Hepatocyte (in vitro differentiated cells): ENCODE measurements around the gene CDH4. TPM values are rescaled to one million over a fixed set of nuclear protein-coding genes. Genes with fewer than 3 reads are reported as not detected.

Experiments
- DNase-seq: peaks from one replicate; pipeline ENCODE4 v3.0.0-alpha.2; 2016; ENCODE audit warnings: low spot score
- H2AFZ ChIP-seq: fragments of 200-600 bp; sonication (generic); 2 replicates; pipeline ENCODE4 v1.6.0; 2016; ENCODE audit warnings: antibody characterized with exemption, mild to moderate bottlenecking
- H3K27ac ChIP-seq: fragments of 200-600 bp; sonication (generic); 2 replicates; pipeline ENCODE4 v1.5.1; 2016; ENCODE audit warnings: mild to moderate bottlenecking
- H3K27me3 ChIP-seq: fragments of 200-600 bp; sonication (generic); 2 replicates; pipeline ENCODE4 v1.6.1; 2016
- H3K36me3 ChIP-seq: fragments of 200-600 bp; sonication (generic); replicated peaks from 2 replicates; pipeline ENCODE4 v1.5.1; 2016; ENCODE audit warnings: low read depth; ENCODE audit not compliant: insufficient read depth
- H3K4me1 ChIP-seq: fragments of 200-600 bp; sonication (generic); 2 replicates; pipeline ENCODE4 v1.5.1; 2016; ENCODE audit warnings: mild to moderate bottlenecking, moderate library complexity; ENCODE audit not compliant: insufficient read depth
- H3K4me2 ChIP-seq: fragments of 200-600 bp; sonication (generic); 2 replicates; pipeline ENCODE4 v1.6.0; 2016
- H3K4me3 ChIP-seq: fragments of 200-600 bp; sonication (generic); 2 replicates; pipeline ENCODE4 v1.5.1; 2016; ENCODE audit warnings: mild to moderate bottlenecking
- H3K79me2 ChIP-seq: fragments of 200-600 bp; sonication (generic); 2 replicates; pipeline ENCODE4 v1.6.0; 2017; ENCODE audit warnings: mild to moderate bottlenecking
- H3K9me2 ChIP-seq: fragments of 200-600 bp; sonication (generic); replicated peaks from 2 replicates; pipeline ENCODE4 v1.6.0; 2017; ENCODE audit warnings: mild to moderate bottlenecking; ENCODE audit not compliant: insufficient read depth
- H3K9me3 ChIP-seq: fragments of 200-600 bp; sonication (generic); 2 replicates; pipeline ENCODE4 v1.5.1; 2016; ENCODE audit warnings: low read depth, mild to moderate bottlenecking
- H4K20me1 ChIP-seq: fragments of 200-600 bp; sonication (generic); 2 replicates; pipeline ENCODE4 v1.6.0; 2016; ENCODE audit warnings: mild to moderate bottlenecking; ENCODE audit not compliant: insufficient read depth, poor library complexity, severe bottlenecking
- CTCF ChIP-seq: fragments of 200-600 bp; sonication (generic); IDR thresholded peaks from 2 replicates; pipeline ENCODE4 v1.5.1; 2016; ENCODE audit warnings: antibody characterized with exemption, mild to moderate bottlenecking; ENCODE audit not compliant: poor library complexity
- EZH2 ChIP-seq: fragments of 200-600 bp; sonication (generic); IDR thresholded peaks from 2 replicates; pipeline ENCODE4 v1.6.1; 2016; ENCODE audit warnings: antibody characterized with exemption, mild to moderate bottlenecking, borderline replicate concordance
- EZH2phosphoT487 ChIP-seq: fragments of 200-600 bp; sonication (generic); IDR thresholded peaks from one replicate; pipeline ENCODE4 v1.6.1; 2018; ENCODE audit warnings: antibody characterized with exemption, mild to moderate bottlenecking, low read depth, moderate library complexity; ENCODE audit not compliant: unreplicated experiment, severe bottlenecking
- WGBS: methylation state at CpG from one replicate; pipeline ENCODE4 v1.1.6; 2016; ENCODE audit warnings: low lambda C conversion rate; ENCODE audit errors: missing lambda C conversion rate; 5-methylcytosine and 5-hydroxymethylcytosine counted together
- polyA plus RNA-seq: library from polyadenylated mRNA; unstranded; fragments of >200 nt; fragmentation: Nextera tagmentation; extraction: Ambion mirVana; gene quantifications from 2 replicates; pipeline ENCODE4 v1.2.1, GENCODE V29; 2016
- total RNA-seq: library from RNA; depleted of rRNA; stranded (reverse); fragments of >200 nt; gene quantifications from 2 replicates; pipeline ENCODE4 v1.2.3, GENCODE V29; 2014

Gene CDH4
- total and polyA plus RNA-seq, 2 experiments from 2014 or later, result 0.53 to 0.73 TPM

DNA sequence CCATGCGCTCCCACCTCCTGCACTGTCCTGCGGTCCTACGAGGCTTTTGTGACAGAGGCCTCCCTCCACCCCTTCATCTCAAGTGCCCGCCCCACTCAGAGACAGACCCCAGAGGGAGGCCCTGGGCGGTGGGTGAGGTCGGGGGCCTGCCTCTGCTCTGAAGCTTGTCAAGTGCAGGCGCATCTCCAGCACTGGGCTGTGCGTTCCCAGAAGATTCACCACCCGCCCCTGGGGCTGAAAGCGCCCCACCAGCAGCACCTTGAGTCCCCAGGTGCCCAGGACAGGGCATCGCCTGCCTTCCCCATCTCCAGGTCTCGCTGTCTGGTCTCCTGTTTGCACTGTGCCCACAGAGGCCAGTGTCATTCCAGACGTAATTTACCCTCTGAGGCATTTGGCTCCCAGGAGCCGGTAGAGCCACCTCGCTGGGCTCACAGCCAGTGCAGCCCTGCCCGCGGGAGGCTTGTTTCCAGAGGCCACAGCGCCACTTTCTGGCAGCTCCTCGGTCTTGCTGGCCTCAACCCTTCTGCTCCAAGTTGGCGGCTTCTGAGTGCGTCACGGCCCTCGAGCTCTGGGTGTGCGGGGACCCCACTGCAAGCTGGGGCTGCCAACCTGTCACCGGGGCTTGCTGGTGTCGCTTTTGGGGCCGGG, 622.5 kb downstream of the CDH4 start:
- Histone ChIP-seq H3K27me3 (no peaks in the 10 kb centered on the region), H3K79me2 (no peaks in the 10 kb centered on the region), H3K4me1 (no peaks in the 10 kb centered on the region), H3K4me2 (no peak overlapping the region), H2AFZ (no peak overlapping the region), H3K9me2 (no peaks in the 10 kb centered on the region), H4K20me1 (no peaks in the 10 kb centered on the region), H3K27ac (no peak overlapping the region), H3K9me3 (no peaks in the 10 kb centered on the region), H3K36me3 (no peaks in the 10 kb centered on the region), H3K4me3 (no peak overlapping the region)
- TF ChIP-seq EZH2 (no peak), EZH2phosphoT487 (no peak), CTCF (peak; percentile 37)
- peak; percentile 28 for DNase-seq
- 83% methylated on average over 27 of the region's 27 CpGs for whole genome bisulfite sequencing

DNA sequence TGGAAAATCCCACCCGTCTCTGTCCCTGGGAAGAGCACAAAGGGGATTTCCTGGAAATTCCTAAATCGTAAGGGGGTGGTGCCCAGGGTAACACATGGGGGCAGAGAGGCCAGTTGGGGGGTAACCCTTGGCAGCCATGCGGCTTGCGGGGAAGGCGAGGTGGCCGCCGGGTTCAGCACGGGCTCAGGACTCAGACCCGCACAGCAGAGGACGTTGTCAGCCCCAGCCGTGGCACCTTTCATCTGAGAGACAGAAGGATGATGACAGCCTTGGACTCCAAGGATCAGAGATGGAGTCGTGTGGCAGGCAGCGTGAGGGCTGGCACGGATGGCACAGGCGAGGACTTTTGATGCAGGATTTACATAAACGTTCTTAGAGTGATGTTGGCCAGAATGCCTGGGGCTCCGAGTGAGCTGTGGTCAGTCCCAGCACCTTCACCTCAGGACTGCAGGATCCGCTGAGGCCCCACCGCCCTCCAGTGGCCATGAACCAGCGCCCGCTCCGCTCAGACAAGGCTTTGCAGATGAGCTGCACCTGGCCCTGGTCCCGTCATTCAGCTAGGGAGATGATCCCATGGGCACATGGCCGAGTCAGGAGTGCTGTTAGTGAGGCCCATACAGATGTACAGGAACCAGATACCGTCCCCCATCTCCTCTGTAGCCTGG, 623.3 kb downstream of the CDH4 start:
- Histone ChIP-seq H2AFZ (no peak overlapping the region), H3K9me3 (no peaks in the 10 kb centered on the region), H4K20me1 (no peaks in the 10 kb centered on the region), H3K79me2 (no peaks in the 10 kb centered on the region), H3K36me3 (no peaks in the 10 kb centered on the region), H3K4me2 (no peak overlapping the region), H3K4me1 (no peaks in the 10 kb centered on the region), H3K27ac (no peak overlapping the region), H3K9me2 (no peaks in the 10 kb centered on the region), H3K4me3 (no peak overlapping the region), H3K27me3 (no peaks in the 10 kb centered on the region)
- no peak for DNase-seq
- 81% methylated on average over 25 of the region's 25 CpGs for WGBS
- TF ChIP-seq EZH2 (no peak), CTCF (no peak), EZH2phosphoT487 (no peak)

DNA sequence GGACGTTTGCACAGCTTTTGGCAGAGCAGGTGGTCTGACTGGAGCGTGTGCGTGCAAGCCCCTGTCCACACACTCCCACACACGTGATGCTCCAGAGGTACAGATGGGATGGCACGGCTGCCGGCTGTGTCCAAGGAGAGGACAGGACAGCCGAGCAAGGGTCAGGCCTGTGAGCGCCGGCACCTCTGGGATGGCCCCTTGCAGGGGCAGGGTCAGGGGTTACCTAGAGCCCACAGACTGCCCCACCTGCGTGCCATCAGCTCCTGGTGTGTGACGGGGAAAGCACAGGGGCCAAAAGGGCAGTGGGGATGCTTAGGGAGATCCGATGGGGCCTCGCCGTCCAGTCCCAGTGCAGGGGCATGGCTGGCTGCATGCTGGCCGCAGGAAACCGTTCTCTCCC, 623.9 kb downstream of the CDH4 start:
- Histone ChIP-seq H4K20me1 (no peaks in the 10 kb centered on the region), H3K9me2 (no peaks in the 10 kb centered on the region), H2AFZ (no peak overlapping the region), H3K36me3 (no peaks in the 10 kb centered on the region), H3K79me2 (no peaks in the 10 kb centered on the region), H3K9me3 (no peaks in the 10 kb centered on the region), H3K27ac (no peak overlapping the region), H3K4me3 (no peak overlapping the region), H3K27me3 (no peaks in the 10 kb centered on the region), H3K4me1 (no peaks in the 10 kb centered on the region), H3K4me2 (no peak overlapping the region)
- no peak for DNase-seq
- TF ChIP-seq EZH2phosphoT487, result no peak
- no peak for TF ChIP-seq EZH2
- no peak for TF ChIP-seq CTCF
- WGBS, result 84% methylated on average over 16 of the region's 16 CpGs
